ENCODE data around the gene SCN4A.

SCN4A gene

GRCh38 chr17:64001763-64002529 is 29.2 kb upstream of the SCN4A start:
- no peak for DNase-seq

- no peak for DNase-seq
Observed at GRCh38 chr17:64001091-64001579, 28.4 kb upstream of the SCN4A start.

- no peak for DNase-seq
Observed at GRCh38 chr17:63999680-64000531, 27.2 kb upstream of the SCN4A start.

- DNase-seq = no peak
Observed at GRCh38 chr17:63998721-63999679, 26.3 kb upstream of the SCN4A start.

GRCh38 chr17:63998050-63998720 is 25.5 kb upstream of the SCN4A start, which contains the start of gene PRR29:
Gene PRR29, plus strand, starts transcription at chr17:63998351. Its CDS starts 14 bp downstream, at chr17:63998365.
- DNase-seq = peak; percentile 73

GRCh38 chr17:63997341-63998048 is 24.8 kb upstream of the SCN4A start:
- no peak for DNase-seq

GRCh38 chr17:63996430-63997182 is 23.9 kb upstream of the SCN4A start:
- DNase-seq = no peak

GRCh38 chr17:63995626-63996025 is 22.9 kb upstream of the SCN4A start:
- DNase-seq = no peak

- DNase-seq = no peak
Observed at GRCh38 chr17:63993368-63993985, 20.8 kb upstream of the SCN4A start.

GRCh38 chr17:63991611-63992010 is 18.9 kb upstream of the SCN4A start:
- DNase-seq = no peak

- DNase-seq = no peak
Observed at GRCh38 chr17:63989622-63990345, 17.1 kb upstream of the SCN4A start.

GRCh38 chr17:63988741-63989621 is 16.3 kb upstream of the SCN4A start:
- DNase-seq = no peak

- no peak for DNase-seq
Observed at GRCh38 chr17:63988127-63988478, 15.4 kb upstream of the SCN4A start.

- no peak for DNase-seq
Observed at GRCh38 chr17:63987221-63988126, 14.8 kb upstream of the SCN4A start.

- DNase-seq = no peak
Observed at GRCh38 chr17:63986821-63987220, 14.1 kb upstream of the SCN4A start.

GRCh38 chr17:63985387-63986140 is 12.8 kb upstream of the SCN4A start:
- DNase-seq = no peak
